NCI-H526 treated with DMSO at 0.1 percent for 48 hours (cell line): Measurements from ENCODE around the gene CCNA2.

Experiments
- DNase-seq: peaks from one replicate; lab custom pipeline; 2025; lab: John Stamatoyannopoulos, UW

CCNA2 gene

DNA sequence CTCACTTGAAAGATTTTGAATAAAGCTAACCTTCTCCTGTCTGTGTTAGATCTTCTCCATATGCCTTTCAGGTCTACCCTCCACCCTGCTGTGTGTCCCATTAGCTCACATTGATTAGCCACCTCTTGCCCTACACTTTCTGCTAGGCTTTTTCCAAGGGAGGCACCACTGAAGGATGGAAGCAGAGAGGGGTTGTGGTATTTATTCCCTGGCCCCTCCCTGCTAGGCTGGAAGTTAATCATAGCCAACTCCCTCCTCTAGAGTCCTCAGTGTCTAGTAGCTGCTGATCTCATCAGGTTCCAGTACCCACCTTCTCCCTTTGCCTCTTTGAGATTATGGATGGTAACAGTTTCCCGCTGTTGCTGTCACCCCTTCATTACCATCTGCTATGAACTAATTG, 49.8 kb downstream of the CCNA2 start:
- no peak for DNase-seq

DNA sequence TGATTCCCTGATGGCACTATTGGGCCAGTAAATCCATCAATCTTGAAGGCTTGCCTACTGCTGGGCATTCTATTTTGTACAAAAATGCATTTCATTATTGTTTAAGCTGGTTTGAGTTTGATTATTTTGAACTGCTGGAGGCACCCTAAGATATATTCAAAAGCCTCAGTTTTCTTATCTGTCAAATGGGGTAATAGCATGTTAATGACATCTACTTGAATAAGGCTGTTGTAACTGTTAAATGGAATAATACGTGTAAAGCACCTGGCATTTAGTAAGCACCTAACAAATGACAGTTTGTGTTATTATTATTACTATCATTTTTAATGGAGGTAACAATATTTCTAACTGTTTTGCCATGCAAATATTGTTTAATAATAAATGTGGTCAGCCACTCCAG, 51.8 kb downstream of the CCNA2 start:
- no peak for DNase-seq

DNA sequence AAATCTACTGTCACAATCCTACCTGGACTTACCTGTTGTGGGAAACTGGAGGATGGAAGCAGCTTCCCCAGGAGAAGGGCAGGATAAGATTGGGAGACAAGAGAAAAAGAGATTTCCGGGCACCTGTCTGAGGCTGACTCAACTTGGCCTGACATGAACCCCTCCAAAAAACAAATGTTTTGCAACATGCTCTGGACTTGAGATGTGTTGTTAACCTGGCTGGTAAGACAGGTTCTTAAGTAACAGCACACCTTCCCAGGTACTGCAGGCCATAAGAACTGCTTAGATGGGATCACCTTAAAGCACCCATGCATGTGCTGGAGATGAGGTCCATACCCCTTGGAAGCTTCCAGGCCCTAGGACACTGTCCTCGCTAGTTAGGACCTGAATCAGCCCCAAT, 54.3 kb downstream of the CCNA2 start:
- no peak for DNase-seq

DNA sequence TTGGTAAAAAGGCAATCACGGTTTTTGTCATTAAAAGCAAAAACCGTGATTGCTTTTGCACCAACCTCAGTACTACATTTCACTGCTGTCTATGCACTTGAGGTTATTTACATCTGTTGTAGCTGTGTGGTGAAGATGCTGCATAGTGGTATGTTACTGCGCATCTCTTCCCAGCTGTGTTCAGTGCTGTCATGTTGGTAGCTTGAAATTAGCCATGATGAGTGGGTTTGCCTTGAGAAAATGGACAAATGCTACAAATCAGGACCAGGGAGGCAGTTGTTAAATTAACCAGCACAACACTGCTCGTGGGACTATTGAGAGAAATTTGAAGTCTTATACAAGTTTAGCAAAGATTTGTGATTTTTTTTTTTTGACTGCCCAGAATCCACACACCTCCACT, 56.5 kb downstream of the CCNA2 start:
- DNase-seq: no peak
